GM12865 (cell line): Measurements from ENCODE around the gene UVSSA.

Experiments used
- DNase-seq: peaks from one replicate; pipeline ENCODE4 v3.0.0; 2010; ENCODE audit warnings: low read depth
- H3K4me3 ChIP-seq: 2 replicates; pipeline ENCODE4 v1.5.1; 2011; ENCODE audit warnings: mild to moderate bottlenecking, low read depth, low read length, control low read depth
- CTCF ChIP-seq: IDR thresholded peaks from 2 replicates; pipeline ENCODE4 v1.5.1; 2011; ENCODE audit warnings: low read length, control low read depth, low read depth, inconsistent platforms; ENCODE audit not compliant: insufficient read depth; ENCODE audit errors: missing control alignments

The UVSSA gene

GRCh38 chr4:1305261-1305711 is 41.7 kb upstream of the UVSSA start:
- H3K4me3 ChIP-seq: no peak overlapping the region
- no peak for DNase-seq
- no peak for TF ChIP-seq CTCF

- TF ChIP-seq CTCF: no peak
- no peak for DNase-seq
- H3K4me3 ChIP-seq: no peak overlapping the region
Measured at GRCh38 chr4:1305781-1306455, 41.1 kb upstream of the UVSSA start.

GRCh38 chr4:1307951-1308735 is 38.9 kb upstream of the UVSSA start:
- TF ChIP-seq CTCF: no peak
- no peak overlapping the region for H3K4me3 ChIP-seq
- no peak for DNase-seq

GRCh38 chr4:1309261-1310010 is 37.6 kb upstream of the UVSSA start:
- no peak overlapping the region for H3K4me3 ChIP-seq
- TF ChIP-seq CTCF: no peak
- peak; percentile 50 for DNase-seq

GRCh38 chr4:1310031-1310795 is 36.8 kb upstream of the UVSSA start:
- no peak for DNase-seq
- no peak for TF ChIP-seq CTCF
- H3K4me3 ChIP-seq: no peak overlapping the region

- H3K4me3 ChIP-seq: no peak overlapping the region
- no peak for DNase-seq
- no peak for TF ChIP-seq CTCF
Measured at GRCh38 chr4:1310796-1311631, 36.0 kb upstream of the UVSSA start.
